GM12878 (cell line): ENCODE results near the gene CRIM1. TPM values are rescaled to one million over a fixed set of nuclear protein-coding genes. Genes with fewer than 3 reads are reported as not detected.

ENCODE experiments used
- ATAC-seq: fragments of 200-7000 bp; cut with Tn5 transposase; 3 replicates; pipeline ENCODE4 v1.9.1; 2020; ENCODE audit warnings: mild to moderate bottlenecking, moderate library complexity
- BruUV-seq: library from RNA; stranded (reverse); fragments of 400-500 nt; replicated peaks from 2 replicates; lab custom pipeline; 2021; lab: Mats Ljungman, UMichigan
- CTCF ChIA-PET: fragments of 300-600 bp; sonication (Branson Sonifier 250); formaldehyde crosslinking; extraction: SDS; loops from one replicate; lab custom pipeline; 2021; ENCODE audit warnings: inconsistent platforms; lab: Yijun Ruan, JAX
- POLR2A ChIA-PET: fragments of 350-600 bp; formaldehyde crosslinking; extraction: SDS; loops from one replicate; lab custom pipeline; 2021; ENCODE audit warnings: inconsistent platforms; lab: Charles Lee
- RAD21 ChIA-PET: fragments of 300-600 bp; sonication (Branson Sonifier 250); formaldehyde crosslinking; loops from one replicate; lab custom pipeline; 2023; ENCODE audit warnings: antibody characterized with exemption; ENCODE audit not compliant: unreplicated experiment; lab: Charles Lee
- SMC1A ChIA-PET: fragments of 300-600 bp; sonication (Branson Sonifier 250); formaldehyde crosslinking; loops from one replicate; lab custom pipeline; 2023; ENCODE audit not compliant: unreplicated experiment, uncharacterized antibody; lab: Charles Lee
- DNase-seq: peaks from one replicate; pipeline ENCODE4 v3.0.0-alpha.2; 2011; ENCODE audit warnings: low read depth, low spot score
- FAIRE-seq: peaks from 3 replicates; lab custom pipeline; 2011; peaks lifted over from hg19 to GRCh38; lab: Jason Lieb, UNC
- H2AFZ ChIP-seq: 2 replicates; pipeline ENCODE4 v1.6.0; 2011; ENCODE audit warnings: low read depth, low read length, control low read depth; ENCODE audit not compliant: control insufficient read depth
- H3K27ac ChIP-seq: 2 replicates; pipeline ENCODE4 v1.5.1; 2011; ENCODE audit warnings: control low read depth; ENCODE audit not compliant: control insufficient read depth, insufficient read depth
- H3K27me3 ChIP-seq, 2 experiments: replicated peaks in 1 of 2; 2 replicates each; pipeline versions ENCODE4 v1.6.0 to v1.6.1; 2011; ENCODE audit warnings: low read length in 1 of 2; ENCODE audit not compliant: control insufficient read depth in 2 of 2, insufficient read depth in 2 of 2
- H3K36me3 ChIP-seq, 2 experiments: 2 replicates each; pipeline ENCODE4 v1.5.1; 2011; ENCODE audit warnings: low read length in 1 of 2; ENCODE audit not compliant: control insufficient read depth in 2 of 2, insufficient read depth in 2 of 2
- H3K4me1 ChIP-seq: 2 replicates; pipeline ENCODE4 v1.6.1; 2011; ENCODE audit warnings: mild to moderate bottlenecking, low read length, moderate library complexity, mixed read lengths; ENCODE audit not compliant: control insufficient read depth, insufficient read depth
- H3K4me2 ChIP-seq: 2 replicates; pipeline ENCODE4 v1.6.0; 2011; ENCODE audit warnings: control low read depth; ENCODE audit not compliant: control insufficient read depth, insufficient read depth
- H3K4me3 ChIP-seq: fragments of 200-600 bp; sonication (generic); 2 replicates; pipeline ENCODE4 v1.5.1; 2016
- H3K79me2 ChIP-seq: 2 replicates; pipeline ENCODE4 v1.6.0; 2011; ENCODE audit warnings: low read length; ENCODE audit not compliant: control insufficient read depth, insufficient read depth
- H3K9ac ChIP-seq: 2 replicates; pipeline ENCODE4 v1.8.0; 2011; ENCODE audit warnings: low read length, control low read depth, mixed read lengths; ENCODE audit not compliant: control insufficient read depth, insufficient read depth
- H3K9me3 ChIP-seq: replicated peaks from 3 replicates; pipeline ENCODE4 v1.5.1; 2011; ENCODE audit warnings: mild to moderate bottlenecking, low read length; ENCODE audit not compliant: control insufficient read depth, insufficient read depth
- H4K20me1 ChIP-seq: 2 replicates; pipeline ENCODE4 v1.6.0; 2011; ENCODE audit not compliant: control insufficient read depth, insufficient read depth
- ATF7 ChIP-seq: fragments of 450-650 bp; IDR thresholded peaks from 2 replicates; pipeline ENCODE4 v1.6.1; 2016; ENCODE audit warnings: low read depth, mild to moderate bottlenecking
- CBFB ChIP-seq: IDR thresholded peaks from 2 replicates; pipeline ENCODE4 v1.6.1; 2016; ENCODE audit warnings: antibody characterized with exemption, low read depth
- CBX3 ChIP-seq: fragments of 200-600 bp; sonication (generic); IDR thresholded peaks from 2 replicates; pipeline ENCODE4 v1.6.1; 2016; ENCODE audit warnings: low read depth, borderline replicate concordance
- CEBPZ ChIP-seq: fragments of 150-350 bp; IDR thresholded peaks from 2 replicates; pipeline ENCODE4 v1.6.1; 2016; ENCODE audit warnings: low read depth, low read length
- IRF5 ChIP-seq: fragments of 450-650 bp; IDR thresholded peaks from 2 replicates; pipeline ENCODE4 v1.6.1; 2017; ENCODE audit warnings: borderline replicate concordance
- MYB ChIP-seq: fragments of 150-350 bp; IDR thresholded peaks from 2 replicates; pipeline ENCODE4 v1.6.1; 2014; ENCODE audit warnings: mild to moderate bottlenecking, low read depth, low read length, borderline replicate concordance
- NFYB ChIP-seq: IDR thresholded peaks from 2 replicates; pipeline ENCODE4 v1.6.1; 2011; ENCODE audit warnings: low read depth, mild to moderate bottlenecking, low read length, improper control_type of control experiment, moderate library complexity; ENCODE audit not compliant: insufficient read depth
- PML ChIP-seq: IDR thresholded peaks from 2 replicates; pipeline ENCODE4 v1.6.1; 2012; ENCODE audit warnings: low read length, inconsistent platforms
- RAD51 ChIP-seq: fragments of 450-650 bp; IDR thresholded peaks from 2 replicates; pipeline ENCODE4 v1.6.1; 2016; ENCODE audit warnings: moderate library complexity, mild to moderate bottlenecking, inconsistent platforms
- RBBP5 ChIP-seq: fragments of 200-600 bp; sonication (generic); conservative IDR thresholded peaks from 2 replicates; pipeline ENCODE4 v1.6.1; 2016
- STAT3 ChIP-seq: IDR thresholded peaks from 2 replicates; pipeline ENCODE4 v1.6.1; 2011; ENCODE audit warnings: low read depth, low read length, improper control_type of control experiment
- SUPT20H ChIP-seq: IDR thresholded peaks from 2 replicates; pipeline ENCODE4 v1.6.1; 2011; ENCODE audit warnings: low read depth, mild to moderate bottlenecking, low read length, moderate library complexity, borderline replicate concordance; ENCODE audit not compliant: control insufficient read depth
- SUZ12 ChIP-seq: fragments of 200-600 bp; sonication (generic); IDR thresholded peaks from one replicate; pipeline ENCODE4 v1.6.1; 2018; ENCODE audit warnings: antibody characterized with exemption, mild to moderate bottlenecking; ENCODE audit not compliant: unreplicated experiment
- WRNIP1 ChIP-seq: IDR thresholded peaks from 2 replicates; pipeline ENCODE4 v1.6.1; 2011; ENCODE audit warnings: low read depth, low read length, improper control_type of control experiment, borderline replicate concordance
- ZBTB4 ChIP-seq: fragments of 450-650 bp; formaldehyde crosslinking; IDR thresholded peaks from 2 replicates; pipeline ENCODE4 v1.4.0; 2022; ENCODE audit warnings: mild to moderate bottlenecking, moderate library complexity
- ZSCAN29 ChIP-seq: fragments of 450-650 bp; IDR thresholded peaks from 2 replicates; pipeline ENCODE4 v1.6.1; 2017; ENCODE audit warnings: mild to moderate bottlenecking, moderate library complexity
- WGBS: methylation state at CpG from one replicate; pipeline ENCODE4 v1.1.6; 2016; ENCODE audit warnings: low lambda C conversion rate; ENCODE audit not compliant: insufficient replicate concordance, insufficient coverage; ENCODE audit errors: missing lambda C conversion rate; 5-methylcytosine and 5-hydroxymethylcytosine counted together
- in situ Hi-C: fragments of 300-500 bp; cut with MboI; formaldehyde crosslinking; loops from 9 replicates; pipeline ENCODE4 v1.14.3; 2018; ENCODE audit warnings: mixed read lengths
- intact Hi-C: fragments of 100-400 bp; cut with micrococcal nuclease; formaldehyde crosslinking; loops from one replicate; pipeline ENCODE4 v1.14.2; 2022; ENCODE audit not compliant: unreplicated experiment
- polyA plus RNA-seq, 11 experiments: library from polyadenylated mRNA; depleted of rRNA in 4 of 11; unstranded in 6 of 11; stranded (reverse) in 5 of 11; fragments of >200 nt; fragmentation: Nextera tagmentation in 4 of 11; fragmentation: Illumina TruSeq in 1 of 11; extraction: Ambion mirVana in 4 of 11; extraction: Trizol in 1 of 11; gene quantifications; 1 replicate in 1 of 11; 2 replicates in 10 of 11; pipeline versions ENCODE4 v1.2.1 to v1.2.3, GENCODE V29; 2011 to 2016; ENCODE audit warnings: inconsistent platforms in 2 of 11, missing spikeins in 2 of 11, low read depth in 1 of 11
- total RNA-seq, 4 experiments: library from RNA; depleted of rRNA in 3 of 4; stranded (reverse); fragments of >200 nt in 3 of 4; fragmentation: Illumina TruSeq in 1 of 4; extraction: Trizol in 1 of 4; gene quantifications; 2 replicates each; pipeline versions ENCODE4 v1.2.1 to v1.2.3, GENCODE V29; 2013 to 2021

The CRIM1 gene
- total and polyA plus RNA-seq, 10 of the 15 experiments (the other 5 are each of a cell fraction or from before 2014, with no cell fraction given), result 0.42 to 7.4 (median 3.1) TPM

GRCh38 chr2:36446294-36446693 lies 90.7 kb downstream of the CRIM1 start:
- FAIRE-seq (no peak), DNase-seq (no peak), ATAC-seq (no peak)
- POLR2A ChIA-PET, result no interaction called here
- Histone ChIP-seq H3K9me3 (no peaks in the 10 kb centered on the region), H3K4me2 (no peak overlapping the region), H3K4me3 (no peak overlapping the region), H4K20me1 (no peaks in the 10 kb centered on the region), H3K27ac (no peak overlapping the region), H2AFZ (no peak overlapping the region), H3K79me2 (no peaks in the 10 kb centered on the region), H3K9ac (no peak overlapping the region), H3K4me1 (no peaks in the 10 kb centered on the region), H3K36me3 (no peaks in the 10 kb centered on the region), H3K27me3 (no peaks in the 10 kb centered on the region; a peak in 1 of 4 replicates)
- in situ Hi-C loops, result no loop called here
- no TSS peak for BruUV-seq
- WGBS, result 44% methylated on average over 3 of the region's 3 CpGs
- intact Hi-C loops, result no loop called here
- SMC1A ChIA-PET, result no interaction called here
- RAD21 ChIA-PET, result no interaction called here
- CTCF ChIA-PET, result no interaction called here
- TF ChIP-seq NFYB (no peak), RAD51 (no peak), WRNIP1 (no peak), CBFB (no peak), CEBPZ (no peak), STAT3 (no peak), ZSCAN29 (no peak), CBX3 (no peak), IRF5 (no peak), MYB (no peak), PML (no peak), ZBTB4 (CRISPR knock-in tag) (no peak), SUPT20H (no peak), ATF7 (no peak), RBBP5 (no peak), SUZ12 (no peak)
